Measurements from ENCODE around the gene PIK3R5.
A peak's percentile ranks its signal among the peaks of the same experiment; 100 is the strongest.

The PIK3R5 gene

GRCh38 chr17:8951206-8951605, 14.3 kb downstream of the PIK3R5 start:
- DNase-seq = no peak

- no peak for DNase-seq
These were observed 16.3 kb downstream of the PIK3R5 start for GRCh38 chr17:8949061-8949661.

- no peak for DNase-seq
These were observed 17.0 kb downstream of the PIK3R5 start for GRCh38 chr17:8948462-8948861.

- no peak for DNase-seq
These were observed 18.3 kb downstream of the PIK3R5 start for GRCh38 chr17:8947201-8947600.

- DNase-seq = no peak
These were observed 19.0 kb downstream of the PIK3R5 start for GRCh38 chr17:8946476-8946875.

- DNase-seq = no peak
These were observed 19.4 kb downstream of the PIK3R5 start for GRCh38 chr17:8946071-8946470.

GRCh38 chr17:8944748-8945147, 20.8 kb downstream of the PIK3R5 start:
- DNase-seq = no peak

- DNase-seq = no peak
These were observed 21.4 kb downstream of the PIK3R5 start for GRCh38 chr17:8944083-8944482.

GRCh38 chr17:8941980-8942622, 23.4 kb downstream of the PIK3R5 start:
- no peak for DNase-seq

- DNase-seq = peak; percentile 46
These were observed 24.0 kb downstream of the PIK3R5 start for GRCh38 chr17:8941520-8941919.

GRCh38 chr17:8940866-8941471, 24.5 kb downstream of the PIK3R5 start:
- no peak for DNase-seq

GRCh38 chr17:8939496-8940334, 25.8 kb downstream of the PIK3R5 start:
- no peak for DNase-seq

- DNase-seq = no peak
These were observed 26.6 kb downstream of the PIK3R5 start for GRCh38 chr17:8938933-8939332.

- peak; percentile 46 for DNase-seq
These were observed 30.3 kb downstream of the PIK3R5 start for GRCh38 chr17:8935191-8935590.

GRCh38 chr17:8934346-8934745, 31.2 kb downstream of the PIK3R5 start:
- no peak for DNase-seq

GRCh38 chr17:8930649-8931048, 34.9 kb downstream of the PIK3R5 start:
- DNase-seq = no peak

GRCh38 chr17:8928347-8928746, 37.2 kb downstream of the PIK3R5 start:
- no peak for DNase-seq

GRCh38 chr17:8927395-8927794, 38.1 kb downstream of the PIK3R5 start:
- no peak for DNase-seq

- DNase-seq = no peak
These were observed 39.7 kb downstream of the PIK3R5 start for GRCh38 chr17:8925808-8926207.

GRCh38 chr17:8925141-8925540, 40.4 kb downstream of the PIK3R5 start:
- no peak for DNase-seq

GRCh38 chr17:8924595-8924994, 40.9 kb downstream of the PIK3R5 start:
- DNase-seq = no peak

- no peak for DNase-seq
These were observed 41.7 kb downstream of the PIK3R5 start for GRCh38 chr17:8923762-8924161.

GRCh38 chr17:8922928-8923327, 42.6 kb downstream of the PIK3R5 start:
- no peak for DNase-seq

- DNase-seq = no peak
These were observed 43.1 kb downstream of the PIK3R5 start for GRCh38 chr17:8922451-8922850.
